Frontal cortex (tissue), 4 donors: Measurements from ENCODE around the gene THRAP3. TPM values are rescaled to one million over a fixed set of nuclear protein-coding genes. Genes with fewer than 3 reads are reported as not detected.

Experiments
- DNase-seq, 2 donors: peaks; one replicate each; pipeline ENCODE4 v3.0.0; 2012; ENCODE audit warnings: low spot score in 2 of 2
- FAIRE-seq: peaks from 2 replicates; lab custom pipeline; 2012; peaks lifted over from hg19 to GRCh38; lab: Jason Lieb, UNC
- small RNA-seq: library from RNA; depleted of rRNA; stranded (forward); fragments of <200 nt; gene quantifications from one replicate; pipeline ENCODE3, GENCODE V24; 2014
- total RNA-seq: library from RNA; depleted of rRNA; stranded (reverse); fragments of >200 nt; gene quantifications from one replicate; pipeline ENCODE4 v1.2.3, GENCODE V29; 2014
- donor health status: control.
- donor health status: control.
- donor health status: control.

Gene THRAP3
- total RNA-seq, 1 donor from 2014 or later, result 80.3 TPM

- no peak for DNase-seq
- no peak for FAIRE-seq
These were observed 120.1 kb downstream of the THRAP3 start for GRCh38 chr1:36344395-36344680.

- DNase-seq, result no peak
- no peak for FAIRE-seq
These were observed 121.1 kb downstream of the THRAP3 start for GRCh38 chr1:36345353-36345752.

- FAIRE-seq (no peak), DNase-seq (no peak)
These were observed 122.6 kb downstream of the THRAP3 start for GRCh38 chr1:36346741-36347370.

GRCh38 chr1:36349241-36349671 is 125.0 kb downstream of the THRAP3 start:
- DNase-seq (no peak), FAIRE-seq (no peak)

GRCh38 chr1:36349839-36350238 is 125.6 kb downstream of the THRAP3 start:
- FAIRE-seq (no peak), DNase-seq (no peak)

GRCh38 chr1:36350659-36351226 is 126.5 kb downstream of the THRAP3 start:
- DNase-seq, result peak in 1 of 2 donors; percentile 49
- FAIRE-seq, result no peak

GRCh38 chr1:36351227-36351977 is 127.2 kb downstream of the THRAP3 start:
- FAIRE-seq (no peak), DNase-seq (no peak)

- FAIRE-seq (no peak), DNase-seq (no peak)
These were observed 128.1 kb downstream of the THRAP3 start for GRCh38 chr1:36352125-36352909.

GRCh38 chr1:36352910-36353878 is 129.0 kb downstream of the THRAP3 start:
- DNase-seq (no peak), FAIRE-seq (no peak)

GRCh38 chr1:36354486-36354885 is 130.2 kb downstream of the THRAP3 start:
- FAIRE-seq (no peak), DNase-seq (no peak)

Small RNA genes within 50 kb of the gene (small RNA-seq; reads per million reads assigned to genes)
- gene RN7SL131P (not detected), gene UBE2V2P4 (not detected)

Other genes starting within 250 kb of the THRAP3 start
- gene TEKT2, start 140.3 kb upstream of the THRAP3 start, total RNA-seq, result 10.6 TPM
- 20.4 TPM for gene ADPRS, start 135.6 kb upstream of the THRAP3 start, total RNA-seq
- 0.82 TPM for gene COL8A2, start 99.2 kb upstream of the THRAP3 start, total RNA-seq
- gene TRAPPC3, start 75.0 kb upstream of the THRAP3 start, total RNA-seq, result 43.6 TPM
- gene MAP7D1, start 68.3 kb upstream of the THRAP3 start, total RNA-seq, result 70.1 TPM
- 0.82 TPM for gene SH3D21, start 81.9 kb downstream of the THRAP3 start, total RNA-seq
- 3.7 TPM for gene EVA1B, start 99.2 kb downstream of the THRAP3 start, total RNA-seq
- gene STK40, start 161.5 kb downstream of the THRAP3 start, total RNA-seq, result 10.6 TPM
- 3.3 TPM for gene LSM10, start 173.5 kb downstream of the THRAP3 start, total RNA-seq
- 20.8 TPM for gene OSCP1, start 226.0 kb downstream of the THRAP3 start, total RNA-seq
- 15.9 TPM for gene MRPS15, start 239.9 kb downstream of the THRAP3 start, total RNA-seq